HG03039 (cell line): ENCODE measurements around the gene ALKAL2.

ENCODE experiments used
- ATAC-seq: cut with Tn5 transposase; IDR thresholded peaks from one replicate; pipeline ENCODE4 v1.9.1; 2021; ENCODE audit warnings: mild to moderate bottlenecking, moderate library complexity; ENCODE audit not compliant: unreplicated experiment

Gene ALKAL2

DNA sequence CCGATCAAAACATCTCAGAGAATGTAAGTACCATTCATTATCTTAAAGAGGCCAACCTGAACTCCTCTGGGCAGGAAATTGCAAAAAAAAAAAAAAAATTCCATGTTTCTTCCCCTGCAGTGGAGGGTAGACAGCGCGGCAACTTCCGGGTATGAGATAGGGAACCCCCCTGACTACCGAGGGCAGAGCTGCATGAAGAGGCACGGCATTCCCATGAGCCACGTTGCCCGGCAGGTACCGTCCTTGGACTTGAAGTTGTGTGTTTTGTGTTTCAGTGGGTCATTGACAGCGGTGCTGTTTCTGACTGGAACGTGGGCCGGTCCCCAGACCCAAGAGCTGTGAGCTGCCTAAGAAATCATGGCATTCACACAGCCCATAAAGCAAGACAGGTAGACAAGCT, 16.0 kb downstream of the ALKAL2 start:
- no peak for ATAC-seq

DNA sequence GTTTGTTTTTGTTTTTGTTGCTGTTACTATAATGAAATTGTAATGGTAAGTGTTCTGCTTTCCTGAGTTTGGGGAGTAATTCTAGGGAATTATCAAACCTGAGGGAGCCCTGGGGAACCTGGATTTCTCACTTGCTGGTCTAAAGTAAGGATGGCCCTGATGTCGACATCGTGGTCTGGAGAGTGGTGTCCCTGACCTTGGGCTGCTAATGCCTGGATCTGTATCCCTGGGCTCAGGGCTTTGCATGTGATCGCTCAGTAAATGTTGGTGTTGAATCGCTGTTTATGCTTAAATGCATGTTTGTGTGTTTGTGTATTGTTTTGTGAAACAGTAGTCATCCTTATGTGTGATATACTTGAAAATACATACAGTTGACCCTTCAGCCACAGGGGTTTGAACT, 17.0 kb downstream of the ALKAL2 start:
- ATAC-seq: no peak

DNA sequence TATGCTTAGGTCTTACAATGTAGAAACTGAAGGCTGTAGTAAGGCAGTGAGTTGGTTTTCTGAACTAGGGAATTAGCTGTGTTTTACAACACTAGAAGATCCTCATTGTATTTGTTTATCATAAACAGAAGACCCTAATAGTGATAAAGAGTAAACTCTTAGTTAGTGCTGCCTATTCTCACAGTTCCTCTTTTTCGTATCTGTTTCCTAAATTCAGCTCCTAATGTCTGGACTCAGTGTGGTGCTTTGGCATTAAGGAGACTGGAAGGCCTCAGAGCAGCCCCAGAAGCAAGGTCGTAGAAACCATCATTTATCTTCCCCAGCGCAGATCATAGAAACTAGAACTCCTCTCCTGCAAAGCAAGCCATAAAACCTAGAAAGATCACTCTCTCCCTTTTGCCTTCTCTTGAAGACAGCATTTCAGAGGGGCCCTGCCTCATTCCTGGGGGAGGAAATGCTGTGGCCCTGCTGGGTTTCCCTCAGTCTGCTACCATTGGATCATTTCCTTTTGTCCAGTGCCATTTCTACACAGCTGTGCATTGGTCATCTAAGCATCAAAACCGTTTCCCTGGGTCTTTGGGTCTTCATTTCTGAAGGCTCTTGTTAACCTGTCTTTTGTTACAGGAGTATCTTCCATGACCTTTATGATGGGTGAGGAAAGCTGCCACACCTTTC, 18.4 kb downstream of the ALKAL2 start:
- ATAC-seq: no peak

DNA sequence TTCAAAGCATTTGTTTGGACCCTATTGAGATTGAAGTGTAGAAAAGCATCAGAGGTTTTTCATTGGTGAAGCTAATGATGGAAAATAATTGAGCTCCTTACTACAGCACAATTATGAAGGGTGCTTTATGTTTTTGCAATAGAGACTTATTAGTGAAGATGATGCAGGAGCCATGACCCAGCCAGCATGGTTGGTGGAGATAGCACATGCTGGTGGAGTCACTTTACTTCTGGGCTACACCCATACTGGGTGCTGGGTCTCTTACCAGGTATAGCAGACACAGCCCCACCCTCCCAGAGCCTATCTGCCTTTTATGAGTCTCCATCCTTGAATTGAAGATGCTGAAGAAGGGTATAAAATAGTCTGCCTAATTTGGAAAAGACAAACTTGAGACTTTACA, 19.6 kb downstream of the ALKAL2 start:
- no peak for ATAC-seq

DNA sequence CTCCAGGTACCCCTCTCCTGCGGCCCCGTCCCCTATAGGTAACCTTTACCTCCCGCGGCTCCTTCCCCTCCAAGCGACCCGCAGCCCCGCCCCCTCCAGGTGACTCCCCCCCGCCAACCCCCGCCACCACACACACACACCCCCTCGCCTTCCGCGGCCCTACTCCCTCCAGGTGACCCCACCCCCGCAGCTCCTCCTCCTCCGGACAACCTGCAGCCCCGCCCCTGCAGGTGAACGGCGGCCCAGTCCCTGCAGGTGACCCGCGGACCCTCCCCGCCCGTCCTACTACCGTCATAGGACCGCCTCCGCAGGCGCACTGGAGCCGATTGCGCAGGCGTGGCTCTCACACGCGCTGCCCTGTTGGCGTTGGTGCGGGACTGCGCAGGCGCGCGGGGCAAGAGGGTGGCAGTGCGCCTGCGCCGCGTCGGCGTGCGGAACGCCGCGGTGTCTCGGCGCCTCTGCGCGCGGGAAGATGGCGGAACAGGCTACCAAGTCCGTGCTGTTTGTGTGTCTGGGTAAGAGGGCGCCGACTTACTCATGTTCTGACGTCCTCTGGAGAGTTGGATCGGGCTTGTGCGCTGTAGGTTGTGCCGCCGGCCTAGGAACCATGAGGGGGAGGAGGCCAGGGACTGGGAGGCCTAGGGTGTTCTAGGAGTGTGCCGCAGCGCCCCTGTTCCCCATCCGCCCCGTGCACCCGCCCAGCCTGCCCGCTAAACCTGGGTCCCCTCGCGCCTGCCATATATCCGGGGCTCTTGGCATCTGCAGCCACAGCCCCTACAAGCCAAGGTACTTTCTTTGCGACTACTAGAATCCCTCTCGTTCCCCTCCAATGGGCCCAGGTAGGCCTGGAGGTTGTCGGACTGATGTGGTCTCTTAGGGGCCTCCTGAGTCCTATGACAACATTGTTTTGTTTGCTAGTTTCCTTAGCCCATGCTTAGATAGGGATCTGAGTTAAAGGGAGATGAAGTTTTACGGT, 23.1 kb downstream of the ALKAL2 start, which contains the start of gene ACP1:
Gene ACP1 (plus strand): TSS at position 455 of the 976 bp plus-strand sequence. CDS start 18 bp downstream, at position 473.
- ATAC-seq: peak; percentile 80

DNA sequence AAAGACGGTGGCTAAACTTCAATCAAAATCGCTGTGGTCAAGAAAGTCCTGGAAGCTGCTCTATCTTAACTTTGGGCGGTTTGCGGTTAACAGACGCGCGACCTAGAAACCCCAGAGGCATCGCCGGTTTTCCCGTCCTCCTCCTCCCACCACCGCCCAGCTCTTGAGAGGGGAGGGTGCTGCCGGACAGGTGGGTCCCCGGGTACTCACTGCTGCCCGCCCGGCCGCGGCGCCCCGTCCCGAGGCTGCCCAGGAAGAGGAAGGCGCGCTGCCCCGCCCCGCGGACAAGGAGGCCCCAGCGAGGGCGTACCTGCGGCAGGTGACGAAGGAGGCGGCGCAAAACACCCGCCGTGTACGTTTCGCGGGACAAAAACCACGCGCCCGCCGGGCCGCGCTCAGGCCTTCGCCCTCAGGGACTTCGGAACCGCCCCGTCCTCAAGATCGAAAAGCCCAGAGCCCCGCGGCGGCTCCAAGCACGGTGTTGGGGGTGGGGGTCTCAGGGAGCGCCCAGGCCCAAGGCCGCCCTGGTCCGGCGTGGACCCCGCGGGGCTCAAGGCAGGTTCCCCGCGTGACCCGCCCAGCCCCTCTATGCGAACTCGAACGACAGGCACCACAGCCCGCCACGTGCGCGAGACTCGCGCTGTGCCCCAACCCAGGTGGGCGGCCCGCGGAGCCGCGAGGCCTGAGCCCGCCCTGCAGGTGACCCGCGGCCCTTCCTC, 24.0 kb downstream of the ALKAL2 start, which contains the start of gene SH3YL1:
Gene SH3YL1 (minus strand): TSS at position 259 of the 719 bp plus-strand sequence. CDS start 48 bp downstream, at position 211.
- ATAC-seq: peak; percentile 17

DNA sequence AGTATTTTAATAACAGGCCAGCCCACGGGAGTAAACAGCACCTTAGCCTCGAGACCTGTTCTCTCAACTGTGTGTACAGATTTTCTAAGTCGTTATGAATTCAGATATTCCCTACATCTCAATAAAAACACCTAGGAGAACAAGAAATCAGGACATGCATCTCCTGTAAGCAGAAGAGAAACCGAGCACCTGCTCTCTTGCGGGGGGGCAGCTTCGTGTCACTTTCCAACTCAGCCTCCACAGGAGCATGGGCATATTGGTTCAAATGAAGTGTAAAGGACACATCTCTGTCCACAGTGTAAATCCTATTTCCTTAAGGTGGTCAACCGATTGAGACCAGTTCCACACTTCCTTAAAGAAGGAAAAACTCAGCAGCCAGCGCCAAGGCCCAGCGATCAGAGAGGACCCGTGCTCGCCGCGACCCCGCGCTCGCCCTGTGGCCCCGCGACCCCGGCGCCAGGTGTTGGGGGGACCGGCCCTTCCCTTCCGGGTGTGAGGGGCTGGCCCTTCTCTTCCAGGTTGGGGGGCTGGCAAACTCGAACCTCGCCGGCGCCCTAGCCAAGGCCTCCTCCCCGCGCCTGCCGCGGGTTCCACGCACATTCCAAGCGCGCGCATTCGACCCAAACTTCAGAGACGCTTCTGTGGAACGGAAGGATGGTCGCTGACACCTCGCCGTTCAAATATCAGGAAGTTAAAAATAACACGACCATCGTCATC, 24.7 kb downstream of the ALKAL2 start:
- no peak for ATAC-seq

DNA sequence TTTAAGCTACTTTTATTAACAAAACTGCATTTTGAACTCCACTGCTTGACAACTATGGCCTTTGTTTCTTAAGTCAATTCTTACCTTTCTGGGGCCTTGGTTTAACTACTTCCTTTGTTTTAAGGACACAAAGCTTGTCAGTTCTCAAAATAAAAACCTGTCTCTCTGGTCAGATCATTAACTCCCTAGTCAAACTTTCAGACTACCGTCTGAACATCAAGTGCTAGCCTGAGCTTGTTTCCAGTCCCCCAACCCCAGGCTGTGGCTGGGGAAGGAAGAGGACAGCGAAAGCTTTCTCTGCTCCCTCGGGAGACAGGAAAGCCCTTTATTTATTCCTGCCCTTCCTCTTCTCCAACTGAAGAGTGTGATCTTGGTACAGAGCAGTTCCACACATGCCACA, 25.8 kb downstream of the ALKAL2 start:
- no peak for ATAC-seq

DNA sequence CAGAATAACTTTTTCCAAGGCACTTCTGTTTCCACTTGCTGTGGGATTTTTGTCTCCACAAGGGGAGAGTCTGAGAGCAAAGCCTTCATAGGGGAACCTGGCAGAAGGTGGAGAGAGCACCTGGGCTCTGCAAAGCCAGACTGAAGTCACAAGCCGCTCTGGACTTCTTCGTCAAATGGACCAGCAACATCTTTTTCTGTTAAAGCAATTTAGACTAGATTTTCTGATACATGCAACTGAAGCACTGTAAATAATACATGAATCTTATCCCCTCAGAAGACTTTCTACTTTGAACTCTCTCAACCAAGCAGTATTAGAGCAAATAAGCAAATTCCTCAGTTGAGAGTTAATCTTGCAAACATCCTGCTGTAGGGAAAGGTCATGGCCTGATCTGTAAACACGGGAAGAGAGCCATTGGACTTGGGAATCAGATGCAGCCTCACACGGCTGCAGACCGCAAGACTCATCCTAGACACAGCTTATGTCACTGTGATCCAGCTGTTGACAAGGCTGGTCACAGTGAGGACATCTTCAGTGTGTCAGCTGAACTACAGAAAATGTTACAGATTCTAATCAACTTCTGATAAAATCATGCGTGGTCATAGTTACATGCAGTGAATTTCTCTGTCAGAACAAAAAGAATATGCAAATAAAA, 27.3 kb downstream of the ALKAL2 start:
- no peak for ATAC-seq

DNA sequence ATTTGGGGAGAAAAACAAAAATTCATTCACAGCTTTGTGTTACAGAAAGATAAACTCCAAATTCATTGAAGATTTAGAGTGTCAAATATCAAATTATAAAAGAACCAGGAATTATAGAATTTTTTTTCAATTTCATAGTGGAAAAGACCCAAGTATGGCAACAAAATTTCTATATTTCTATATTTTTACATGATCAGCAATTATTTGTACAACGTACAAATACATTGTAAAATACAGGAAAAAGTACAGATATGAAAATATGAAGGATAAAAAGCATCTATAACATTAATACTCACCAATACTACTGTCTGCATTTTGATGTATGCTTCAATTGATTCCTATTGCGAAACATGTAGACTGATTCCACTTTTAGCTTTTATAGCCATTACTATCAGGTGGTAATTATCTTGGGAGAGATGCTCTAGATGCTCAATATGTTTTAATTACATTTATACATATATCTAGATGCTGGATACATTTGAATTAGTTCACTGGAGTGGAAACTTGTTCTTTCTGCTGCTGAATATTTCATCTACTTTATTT, 28.0 kb downstream of the ALKAL2 start:
- ATAC-seq: no peak

DNA sequence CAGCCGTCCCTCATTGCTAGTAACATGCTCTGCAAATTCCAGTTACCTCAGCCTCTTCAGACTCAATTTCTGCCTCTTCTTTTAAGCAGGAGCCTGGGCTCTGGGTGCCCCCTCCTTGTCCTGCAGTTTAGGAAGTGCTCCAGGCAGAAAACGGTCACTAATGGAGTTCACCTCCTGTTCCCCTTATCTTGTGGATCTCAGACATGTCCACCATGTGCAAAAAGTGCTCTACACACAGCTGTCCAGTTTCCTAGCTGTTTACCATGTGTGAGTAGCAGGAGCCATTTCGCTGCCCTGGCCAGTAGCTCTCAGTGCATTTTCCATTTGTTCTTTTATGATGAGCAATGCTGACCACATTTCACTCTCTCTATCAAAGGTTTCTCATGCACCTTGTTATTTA, 29.0 kb downstream of the ALKAL2 start:
- no peak for ATAC-seq

DNA sequence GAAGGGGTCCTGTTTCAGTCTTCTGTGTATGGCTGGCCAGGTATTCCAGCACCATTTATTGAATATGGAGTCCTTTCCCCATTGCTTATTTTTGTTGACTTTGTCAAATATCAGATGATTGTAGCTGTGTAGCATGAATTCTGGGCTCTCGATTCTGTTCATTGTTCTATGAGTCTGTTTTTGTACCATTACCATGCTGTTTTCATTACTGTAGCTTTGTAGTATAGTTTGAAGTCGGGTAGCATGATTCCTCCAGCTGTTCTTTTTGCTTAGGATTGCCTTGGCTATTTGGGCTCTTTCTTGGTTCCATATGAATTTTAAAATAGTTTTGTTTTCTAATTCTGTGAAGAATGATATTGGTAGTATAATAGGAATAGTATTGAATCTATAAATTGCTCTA, 30.0 kb downstream of the ALKAL2 start:
- ATAC-seq: no peak

DNA sequence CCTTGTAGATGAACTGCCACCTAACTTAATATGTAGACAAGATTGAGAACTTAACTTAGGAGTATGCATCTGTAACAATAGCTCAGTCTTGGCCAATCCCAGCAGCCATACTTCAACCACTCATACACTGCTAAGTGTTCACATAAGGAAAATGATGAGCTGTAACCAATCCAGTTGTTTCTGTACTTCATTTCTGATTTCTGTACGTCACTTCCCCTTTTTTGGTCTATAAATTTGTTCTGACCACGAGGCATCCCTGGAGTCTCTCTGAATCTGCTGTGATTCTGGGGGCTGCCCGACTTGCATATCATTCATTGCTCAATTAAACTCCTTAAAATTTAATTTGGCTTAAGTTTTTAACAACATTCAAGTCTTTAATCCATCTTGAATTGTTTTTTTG, 30.5 kb downstream of the ALKAL2 start:
- ATAC-seq: no peak

DNA sequence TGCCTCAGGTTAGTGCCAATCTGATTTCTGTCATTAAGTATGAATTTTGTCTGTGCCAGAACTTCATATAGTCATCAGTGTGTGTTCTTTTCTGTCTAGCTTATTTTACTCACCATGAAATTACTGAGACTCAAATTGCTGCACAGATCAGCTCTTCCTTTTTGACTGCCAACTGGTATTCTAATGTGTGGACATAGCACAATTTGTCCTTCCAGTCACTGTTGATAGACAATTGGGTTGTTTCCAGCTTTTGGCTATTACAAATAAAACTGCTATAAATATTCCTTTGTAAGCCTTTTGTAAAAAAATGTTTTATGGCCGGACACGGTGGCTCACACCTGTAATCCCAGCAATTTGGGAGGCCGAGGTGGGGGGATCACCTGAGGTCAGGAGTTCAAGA, 31.8 kb downstream of the ALKAL2 start:
- ATAC-seq: no peak

DNA sequence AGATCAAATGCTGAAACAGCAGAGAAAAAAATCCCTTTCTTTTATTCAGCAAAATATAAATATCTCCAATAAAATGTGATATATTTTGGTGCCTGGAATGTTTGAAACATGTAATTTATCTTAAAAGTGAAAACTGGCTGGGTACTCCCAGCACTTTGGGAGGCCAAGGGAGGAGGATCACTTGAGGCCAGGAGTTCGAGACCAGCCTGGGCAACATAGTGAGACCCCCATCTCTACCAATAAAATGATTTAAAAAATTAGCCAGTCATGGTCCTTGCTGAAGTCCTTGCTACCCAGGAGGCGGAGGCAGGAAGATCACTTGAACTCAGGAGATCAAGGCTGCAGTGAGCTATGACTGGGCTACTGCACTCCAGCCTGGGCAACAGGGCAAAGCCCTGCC, 32.7 kb downstream of the ALKAL2 start:
- ATAC-seq: no peak

DNA sequence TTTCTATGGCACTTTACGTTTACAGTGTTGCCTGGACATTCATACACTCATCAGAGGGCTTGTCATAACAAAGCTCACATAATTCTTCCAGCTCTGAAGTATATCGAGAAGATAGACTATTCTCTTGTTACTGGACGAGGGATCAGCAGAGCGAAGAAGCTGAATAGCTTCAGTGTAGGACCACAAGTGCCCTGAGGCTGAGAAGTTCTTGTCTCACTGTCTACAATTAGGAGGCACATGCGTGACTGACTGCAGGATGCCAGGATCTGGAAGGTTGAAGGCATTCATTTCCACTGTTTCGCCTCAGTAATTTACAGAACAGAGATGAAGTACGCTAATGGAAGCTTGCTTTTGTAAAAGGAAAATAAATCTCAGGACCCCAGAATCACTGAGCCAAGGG, 33.6 kb downstream of the ALKAL2 start:
- no peak for ATAC-seq

DNA sequence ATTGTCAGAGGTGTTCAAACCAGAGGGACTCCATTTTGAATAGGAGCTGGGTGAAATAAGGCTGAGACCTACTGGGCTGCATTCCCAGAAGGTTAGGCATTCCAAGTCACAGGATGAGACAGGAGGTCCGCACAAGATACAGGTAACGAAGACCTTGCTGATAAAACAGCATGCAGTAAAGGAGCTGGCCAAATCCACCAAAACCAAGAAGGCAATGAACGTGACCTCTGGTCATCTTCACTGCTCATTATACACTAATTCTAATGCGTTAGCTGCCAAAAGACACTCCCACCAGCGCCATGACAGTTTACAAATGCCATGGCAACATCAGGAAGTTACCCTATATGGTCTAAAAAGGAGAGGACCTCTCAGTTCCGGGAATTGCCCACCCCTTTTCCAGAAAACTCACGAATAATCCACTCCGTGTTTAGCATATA, 34.7 kb downstream of the ALKAL2 start:
- no peak for ATAC-seq

DNA sequence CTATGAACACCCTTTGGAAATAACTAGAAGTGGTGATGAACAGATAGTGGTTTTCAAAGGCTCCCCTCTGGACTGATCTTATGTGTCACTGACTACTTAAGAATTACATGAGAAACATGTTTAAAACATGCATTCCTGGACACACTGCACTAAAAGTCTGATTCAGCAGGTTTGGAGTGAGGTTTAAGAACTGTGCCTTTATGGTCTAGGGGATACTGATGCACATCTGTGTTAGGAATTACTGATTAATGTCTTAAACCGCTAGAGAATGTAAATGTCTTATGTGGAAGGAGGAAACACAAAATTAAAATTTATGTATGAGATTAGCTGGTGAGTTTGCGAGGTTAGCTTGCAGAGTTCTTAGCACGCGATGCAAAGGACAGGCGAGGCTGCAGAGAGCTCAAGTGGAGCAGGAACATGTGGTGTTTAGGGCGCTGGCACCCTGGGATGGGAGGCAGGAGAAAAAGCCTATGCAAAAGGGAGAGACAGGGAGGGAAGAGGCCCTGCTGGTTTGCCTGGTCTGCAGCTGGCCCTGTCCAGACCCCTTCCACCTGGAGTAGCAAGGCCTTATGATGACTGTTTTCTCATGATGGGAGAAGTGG, 35.8 kb downstream of the ALKAL2 start:
- ATAC-seq: no peak

DNA sequence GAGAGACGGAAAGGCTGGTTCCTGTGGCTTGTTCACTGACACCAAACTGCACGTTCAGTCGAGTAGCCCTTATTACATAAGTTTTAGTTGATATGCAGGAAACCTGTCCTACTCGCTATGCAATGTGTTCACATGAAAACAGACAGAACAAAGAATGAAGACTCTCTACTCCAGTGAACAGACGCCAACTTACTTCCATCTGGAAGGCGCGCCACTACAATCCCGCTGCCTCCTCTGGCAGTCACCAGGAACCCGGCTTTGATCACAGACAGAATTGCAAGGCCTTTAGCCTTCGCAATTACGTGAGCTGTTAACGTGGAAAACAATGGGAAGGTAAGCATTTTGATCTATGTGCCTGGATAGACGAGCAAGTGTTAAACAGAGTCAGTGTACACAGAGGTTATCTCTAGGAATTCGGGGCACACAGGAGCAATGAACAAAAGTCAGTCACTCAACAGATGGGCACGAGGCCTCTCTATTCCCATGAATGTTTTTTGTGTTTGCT, 38.3 kb downstream of the ALKAL2 start:
- no peak for ATAC-seq
